ENCODE measurements around the gene ANKRD10. TPM values are rescaled to one million over a fixed set of nuclear protein-coding genes. Genes with fewer than 3 reads are reported as not detected.

ANKRD10 gene
- polyA plus RNA-seq, 1 donor = 172 TPM

DNA sequence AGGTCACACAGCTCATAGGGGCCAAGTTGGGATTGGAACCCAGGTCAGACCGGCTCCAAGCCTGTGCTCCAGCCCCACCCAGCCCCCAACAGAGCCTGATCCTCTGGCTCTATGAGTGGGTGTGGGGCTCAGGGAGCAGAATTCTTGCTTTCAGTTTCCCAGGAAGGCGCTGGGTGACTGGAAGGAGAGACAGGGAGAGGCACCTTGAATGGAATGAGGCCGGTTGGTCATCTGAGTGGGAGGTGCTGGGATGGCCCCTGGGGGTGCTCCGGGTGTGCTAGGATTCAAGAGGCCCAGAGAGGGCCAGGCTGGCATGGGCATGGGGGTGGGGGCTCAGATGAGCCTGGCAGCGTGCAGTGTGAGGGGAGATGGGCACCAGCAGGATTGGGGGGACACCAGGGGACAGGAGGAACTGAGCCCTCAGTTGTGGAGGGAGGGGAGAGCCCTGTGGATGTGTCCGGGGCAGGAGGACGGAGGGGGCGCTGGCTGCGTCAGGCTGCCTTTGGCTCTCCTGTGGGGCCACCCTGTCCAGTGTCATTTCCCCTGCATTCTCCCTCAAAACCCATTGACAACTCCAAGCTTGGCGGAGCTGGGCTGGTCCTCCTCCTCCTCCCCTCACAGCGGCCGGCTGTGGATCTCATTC is 31.2 kb upstream of the ANKRD10 start:
- no peak overlapping the region for H3K27ac ChIP-seq (ENCODE audit: low read length)
- H3K36me3 ChIP-seq (ENCODE audit: control insufficient read depth, insufficient read depth, low read length) = no peaks in the 10 kb centered on the region
- H3K4me1 ChIP-seq (ENCODE audit: control insufficient read depth, insufficient read depth, low read length) = no peaks in the 10 kb centered on the region
- peaks cover under 1% of the 10 kb centered on the region for H3K27me3 ChIP-seq (ENCODE audit: control insufficient read depth, insufficient read depth, low read length)
- peak in 1 of 2 donors; percentile 9 for DNase-seq
- H3K9me3 ChIP-seq (ENCODE audit: control insufficient read depth, low read depth, low read length) = no peaks in the 10 kb centered on the region
- H3K4me3 ChIP-seq (ENCODE audit: low read length) = no peak overlapping the region
- no CpG with 5 or more reads among the region's 12 CpGs for WGBS (ENCODE audit: insufficient coverage, low lambda C conversion rate)

GRCh38 chr13:110944968-110945927 is 30.4 kb upstream of the ANKRD10 start:
- Histone ChIP-seq H3K27ac (ENCODE audit: low read length) (no peak overlapping the region), H3K27me3 (ENCODE audit: control insufficient read depth, insufficient read depth, low read length) (no peaks in the 10 kb centered on the region), H3K9me3 (ENCODE audit: control insufficient read depth, low read depth, low read length) (no peaks in the 10 kb centered on the region), H3K4me1 (ENCODE audit: control insufficient read depth, insufficient read depth, low read length) (no peaks in the 10 kb centered on the region), H3K4me3 (ENCODE audit: low read length) (no peak overlapping the region), H3K36me3 (ENCODE audit: control insufficient read depth, insufficient read depth, low read length) (no peaks in the 10 kb centered on the region)
- WGBS (ENCODE audit: insufficient coverage, low lambda C conversion rate) = no CpG with 5 or more reads among the region's 24 CpGs
- DNase-seq = no peak

DNA sequence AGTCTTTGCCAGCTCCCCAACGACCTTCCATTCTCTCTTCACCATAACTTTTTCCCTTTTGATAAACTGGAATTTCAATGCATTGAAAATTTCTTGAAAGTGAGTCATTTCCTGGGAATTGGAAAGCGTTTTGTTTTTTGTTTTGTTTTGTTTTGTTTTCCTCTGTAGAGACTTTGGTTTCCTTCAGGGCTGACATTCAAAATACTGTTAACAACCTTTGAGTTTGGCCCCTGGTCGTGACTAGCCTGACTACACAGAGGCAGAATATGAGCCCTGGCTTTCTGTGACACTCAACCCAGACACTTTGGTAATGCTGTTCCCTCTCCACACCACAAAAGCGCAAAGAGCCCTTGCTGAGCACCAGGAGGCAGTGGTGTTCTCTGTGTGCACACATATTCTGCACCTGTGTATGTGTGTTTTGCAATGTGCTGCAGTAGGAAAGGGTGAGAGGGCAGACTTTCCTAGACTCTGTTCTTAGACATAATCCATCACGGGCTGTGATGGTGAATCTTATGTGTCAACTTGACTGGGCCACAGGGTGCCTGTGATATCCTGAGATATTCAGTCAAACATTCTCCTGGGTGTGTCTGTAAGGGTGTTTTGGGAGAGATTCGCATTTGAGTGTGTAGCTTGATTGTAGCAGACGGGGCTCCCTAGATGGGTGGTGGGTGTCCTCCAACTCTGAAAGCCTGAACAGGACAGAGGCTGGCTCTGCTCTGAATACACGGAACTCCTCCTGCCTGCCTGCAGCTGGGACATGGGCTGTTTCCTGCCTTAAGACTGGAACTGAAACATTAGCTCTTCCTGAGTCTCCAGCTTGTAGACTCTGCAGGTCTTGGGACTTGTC is 29.5 kb upstream of the ANKRD10 start:
- H3K9me3 ChIP-seq (ENCODE audit: control insufficient read depth, low read depth, low read length) = no peaks in the 10 kb centered on the region
- H3K4me1 ChIP-seq (ENCODE audit: control insufficient read depth, insufficient read depth, low read length) = no peaks in the 10 kb centered on the region
- H3K36me3 ChIP-seq (ENCODE audit: control insufficient read depth, insufficient read depth, low read length) = no peaks in the 10 kb centered on the region
- no peak overlapping the region for H3K4me3 ChIP-seq (ENCODE audit: low read length)
- H3K27ac ChIP-seq (ENCODE audit: low read length) = no peak overlapping the region
- no CpG with 5 or more reads among the region's 8 CpGs for WGBS (ENCODE audit: insufficient coverage, low lambda C conversion rate)
- H3K27me3 ChIP-seq (ENCODE audit: control insufficient read depth, insufficient read depth, low read length) = no peaks in the 10 kb centered on the region
- DNase-seq = peak; percentile 17 to 27

DNA sequence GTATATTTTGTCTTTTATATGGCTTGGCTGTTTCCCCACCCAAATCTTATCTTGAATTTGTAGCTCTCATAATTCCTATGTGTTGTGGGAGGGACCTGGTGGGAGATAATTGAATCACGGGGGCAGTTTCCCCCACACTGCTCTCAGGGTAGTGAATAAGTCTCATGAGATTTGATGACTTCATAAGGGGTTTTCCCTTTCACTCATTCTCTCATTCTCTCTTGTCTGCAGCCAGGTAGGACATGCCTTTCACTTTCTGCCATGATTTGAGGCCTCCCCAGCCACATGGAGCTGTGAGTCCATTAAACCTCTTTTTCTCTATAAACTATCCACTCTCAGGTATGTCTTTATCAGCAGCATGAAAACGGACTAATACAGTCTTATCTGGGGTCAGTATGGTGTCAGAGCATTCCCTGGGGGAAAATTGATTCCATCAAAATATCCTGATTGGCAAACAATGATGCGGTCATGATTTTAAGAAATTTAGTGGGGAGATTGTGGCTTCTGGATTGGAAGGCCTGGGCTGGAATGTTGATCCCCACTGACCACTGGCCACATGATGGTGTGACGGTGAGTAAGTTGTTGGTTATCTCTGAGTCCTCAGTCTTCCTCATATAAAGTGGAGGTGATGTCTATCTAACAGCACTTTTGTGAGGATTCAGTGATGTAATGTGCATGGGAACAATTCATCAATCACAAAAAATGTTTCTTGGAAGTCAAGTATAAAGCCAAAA is 27.5 kb upstream of the ANKRD10 start:
- no peaks in the 10 kb centered on the region for H3K36me3 ChIP-seq (ENCODE audit: control insufficient read depth, insufficient read depth, low read length)
- DNase-seq = no peak
- WGBS (ENCODE audit: insufficient coverage, low lambda C conversion rate) = no CpG with 5 or more reads among the region's 4 CpGs
- H3K4me1 ChIP-seq (ENCODE audit: control insufficient read depth, insufficient read depth, low read length) = no peaks in the 10 kb centered on the region
- H3K4me3 ChIP-seq (ENCODE audit: low read length) = no peak overlapping the region
- no peaks in the 10 kb centered on the region for H3K9me3 ChIP-seq (ENCODE audit: control insufficient read depth, low read depth, low read length)
- no peaks in the 10 kb centered on the region for H3K27me3 ChIP-seq (ENCODE audit: control insufficient read depth, insufficient read depth, low read length)
- H3K27ac ChIP-seq (ENCODE audit: low read length) = no peak overlapping the region

- Histone ChIP-seq H3K4me3 (ENCODE audit: low read length) (no peak overlapping the region), H3K36me3 (ENCODE audit: control insufficient read depth, insufficient read depth, low read length) (no peaks in the 10 kb centered on the region), H3K27me3 (ENCODE audit: control insufficient read depth, insufficient read depth, low read length) (no peaks in the 10 kb centered on the region), H3K9me3 (ENCODE audit: control insufficient read depth, low read depth, low read length) (peaks cover 3% of the 10 kb centered on the region), H3K4me1 (ENCODE audit: control insufficient read depth, insufficient read depth, low read length) (no peaks in the 10 kb centered on the region), H3K27ac (ENCODE audit: low read length) (no peak overlapping the region)
- no peak for DNase-seq
- WGBS (ENCODE audit: insufficient coverage, low lambda C conversion rate) = 80% methylated on average over 1 of the region's 13 CpGs
Observed at GRCh38 chr13:110938662-110939421, 24.0 kb upstream of the ANKRD10 start.

- no peak overlapping the region for H3K27ac ChIP-seq (ENCODE audit: low read length)
- H3K9me3 ChIP-seq (ENCODE audit: control insufficient read depth, low read depth, low read length) = peaks cover 3% of the 10 kb centered on the region
- H3K36me3 ChIP-seq (ENCODE audit: control insufficient read depth, insufficient read depth, low read length) = no peaks in the 10 kb centered on the region
- H3K4me1 ChIP-seq (ENCODE audit: control insufficient read depth, insufficient read depth, low read length) = no peaks in the 10 kb centered on the region
- DNase-seq = no peak
- 99% methylated on average over 11 of the region's 23 CpGs for WGBS (ENCODE audit: insufficient coverage, low lambda C conversion rate)
- no peak overlapping the region for H3K4me3 ChIP-seq (ENCODE audit: low read length)
- H3K27me3 ChIP-seq (ENCODE audit: control insufficient read depth, insufficient read depth, low read length) = no peaks in the 10 kb centered on the region
Observed at GRCh38 chr13:110937511-110938285, 22.8 kb upstream of the ANKRD10 start.

- Histone ChIP-seq H3K4me1 (ENCODE audit: control insufficient read depth, insufficient read depth, low read length) (no peaks in the 10 kb centered on the region), H3K9me3 (ENCODE audit: control insufficient read depth, low read depth, low read length) (peaks cover 9% of the 10 kb centered on the region), H3K27ac (ENCODE audit: low read length) (no peak overlapping the region), H3K4me3 (ENCODE audit: low read length) (no peak overlapping the region), H3K27me3 (ENCODE audit: control insufficient read depth, insufficient read depth, low read length) (no peaks in the 10 kb centered on the region), H3K36me3 (ENCODE audit: control insufficient read depth, insufficient read depth, low read length) (no peaks in the 10 kb centered on the region)
- no peak for DNase-seq
- WGBS (ENCODE audit: insufficient coverage, low lambda C conversion rate) = 100% methylated on average over 2 of the region's 23 CpGs
Observed at GRCh38 chr13:110936519-110936918, 21.6 kb upstream of the ANKRD10 start.

DNA sequence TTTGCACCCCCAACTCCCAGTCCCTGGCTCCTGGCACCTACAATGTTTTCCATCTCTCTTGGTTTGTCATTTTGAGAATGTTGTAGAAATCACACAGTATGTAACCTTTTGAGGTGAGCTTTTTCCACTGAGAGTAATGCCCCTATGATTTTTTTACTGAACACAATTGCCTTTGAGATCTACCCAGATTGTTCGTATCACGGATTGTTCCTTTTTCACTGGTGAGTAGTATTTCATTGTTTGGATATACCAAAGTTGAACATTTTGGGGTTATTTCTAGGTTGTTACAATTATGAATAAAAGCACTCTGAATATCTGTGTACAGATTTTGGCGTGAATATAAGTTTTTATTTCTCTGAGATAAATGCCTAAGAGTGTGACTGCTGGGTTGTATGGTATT is 17.7 kb upstream of the ANKRD10 start:
- no peaks in the 10 kb centered on the region for H3K36me3 ChIP-seq (ENCODE audit: control insufficient read depth, insufficient read depth, low read length)
- no peak for DNase-seq
- no peaks in the 10 kb centered on the region for H3K4me1 ChIP-seq (ENCODE audit: control insufficient read depth, insufficient read depth, low read length)
- WGBS (ENCODE audit: insufficient coverage, low lambda C conversion rate) = 100% methylated on average over 3 of the region's 3 CpGs
- peaks cover 9% of the 10 kb centered on the region for H3K9me3 ChIP-seq (ENCODE audit: control insufficient read depth, low read depth, low read length)
- no peaks in the 10 kb centered on the region for H3K27me3 ChIP-seq (ENCODE audit: control insufficient read depth, insufficient read depth, low read length)
- H3K27ac ChIP-seq (ENCODE audit: low read length) = no peak overlapping the region
- no peak overlapping the region for H3K4me3 ChIP-seq (ENCODE audit: low read length)
